Thymus (tissue), 11 donors: ENCODE measurements around the gene KIAA2012. TPM values are rescaled to one million over a fixed set of nuclear protein-coding genes. Genes with fewer than 3 reads are reported as not detected.
"Not testable (repeated sequence)": the region's sequence is repeated elsewhere in the genome, so short reads cannot be mapped to it uniquely, and the experiment has no call there.

Source experiments
- DNase-seq, 9 donors: peaks; one replicate each; pipeline ENCODE4 v3.0.0-alpha.2; 2013; ENCODE audit warnings: low spot score in 9 of 9, low read depth in 6 of 9, missing footprints in 1 of 9
- H3K27ac ChIP-seq, 2 donors: one replicate each; pipeline ENCODE4 v1.5.1; 2013; ENCODE audit warnings: control low read depth in 1 of 2, low read depth in 1 of 2, low read length in 1 of 2, mild to moderate bottlenecking in 1 of 2, moderate library complexity in 1 of 2
- H3K27me3 ChIP-seq, 2 donors: one replicate each; pipeline ENCODE4 v1.5.1; 2013; ENCODE audit warnings: low read length in 1 of 2; ENCODE audit not compliant: control insufficient read depth in 2 of 2, insufficient read depth in 1 of 2
- H3K36me3 ChIP-seq, 2 donors: one replicate each; pipeline ENCODE4 v1.5.1; 2013; ENCODE audit warnings: low read length in 1 of 2, mild to moderate bottlenecking in 1 of 2, moderate library complexity in 1 of 2; ENCODE audit not compliant: control insufficient read depth in 2 of 2, insufficient read depth in 2 of 2
- H3K4me1 ChIP-seq, 2 donors: one replicate each; pipeline ENCODE4 v1.5.1; 2013; ENCODE audit warnings: low read length in 2 of 2; ENCODE audit not compliant: control insufficient read depth in 2 of 2, insufficient read depth in 2 of 2
- H3K4me3 ChIP-seq, 2 donors: one replicate each; pipeline ENCODE4 v1.5.1; 2013; ENCODE audit warnings: low read length in 2 of 2, control low read depth in 1 of 2, mild to moderate bottlenecking in 1 of 2
- H3K9me3 ChIP-seq, 2 donors: one replicate each; pipeline ENCODE4 v1.5.1; 2013; ENCODE audit warnings: low read length in 1 of 2, mild to moderate bottlenecking in 1 of 2; ENCODE audit not compliant: control insufficient read depth in 2 of 2, insufficient read depth in 1 of 2
- WGBS: extraction: QIAGEN DNeasy Blood & Tissue Kit; methylation state at CpG from one replicate; pipeline ENCODE4 v1.1.7; 2013; 5-methylcytosine and 5-hydroxymethylcytosine counted together
- polyA plus RNA-seq: library from polyadenylated mRNA; stranded (reverse); fragments of 200-250 nt; gene quantifications from one replicate; pipeline ENCODE4 v1.2.3, GENCODE V29; 2013
- total RNA-seq: library from RNA; stranded (reverse); fragments of 120-200 nt; gene quantifications from one replicate; pipeline ENCODE4 v1.2.4, GENCODE V29; 2013
- donor health status: healthy.

The KIAA2012 gene
- total and polyA plus RNA-seq, 2 donors, result 0.05 to 0.19 TPM

- Histone ChIP-seq H3K4me1 (no peaks in the 10 kb centered on the region), H3K36me3 (no peaks in the 10 kb centered on the region), H3K27me3 (no peaks in the 10 kb centered on the region), H3K27ac (no peak overlapping the region), H3K4me3 (no peak overlapping the region), H3K9me3 (peaks cover 0 to 7% of the 10 kb centered on the region in 2 donors)
- WGBS, result 92% methylated on average over 2 of the region's 2 CpGs
- DNase-seq, result no peak
Observed at GRCh38 chr2:202124286-202124685, 51.2 kb downstream of the KIAA2012 start.

- H3K4me1 ChIP-seq, result no peaks in the 10 kb centered on the region
- WGBS, result 95% methylated on average over 3 of the region's 3 CpGs
- peaks cover 0 to 2% of the 10 kb centered on the region in 2 donors for H3K9me3 ChIP-seq
- no peaks in the 10 kb centered on the region for H3K36me3 ChIP-seq
- no peak for DNase-seq
- H3K4me3 ChIP-seq, result no peak overlapping the region
- H3K27me3 ChIP-seq, result no peaks in the 10 kb centered on the region
- H3K27ac ChIP-seq, result peak overlapping the region in 1 of 2 donors; percentile 36
Observed at GRCh38 chr2:202127687-202128331, 54.8 kb downstream of the KIAA2012 start.

- WGBS, result 85% methylated on average over 3 of the region's 3 CpGs
- Histone ChIP-seq H3K27ac (no peak overlapping the region), H3K4me3 (no peak overlapping the region), H3K9me3 (no peaks in the 10 kb centered on the region), H3K27me3 (no peaks in the 10 kb centered on the region), H3K4me1 (no peaks in the 10 kb centered on the region), H3K36me3 (no peaks in the 10 kb centered on the region)
- DNase-seq, result no peak
Observed at GRCh38 chr2:202129841-202130240, 56.8 kb downstream of the KIAA2012 start.

- Histone ChIP-seq H3K4me1 (no peaks in the 10 kb centered on the region), H3K36me3 (no peaks in the 10 kb centered on the region), H3K27me3 (no peaks in the 10 kb centered on the region), H3K27ac (no peak overlapping the region), H3K9me3 (no peaks in the 10 kb centered on the region), H3K4me3 (no peak overlapping the region)
- WGBS, result 96% methylated on average over 5 of the region's 5 CpGs
- no peak for DNase-seq
Observed at GRCh38 chr2:202133200-202133908, 60.3 kb downstream of the KIAA2012 start.

GRCh38 chr2:202133909-202134265 is 60.8 kb downstream of the KIAA2012 start:
- H3K4me3 ChIP-seq, result no peak overlapping the region
- no peaks in the 10 kb centered on the region for H3K27me3 ChIP-seq
- H3K4me1 ChIP-seq, result no peaks in the 10 kb centered on the region
- H3K27ac ChIP-seq, result no peak overlapping the region
- H3K36me3 ChIP-seq, result no peaks in the 10 kb centered on the region
- H3K9me3 ChIP-seq, result no peaks in the 10 kb centered on the region
- DNase-seq, result no peak

- 92% methylated on average over 4 of the region's 4 CpGs for WGBS
- peak in 2 of 9 donors; percentile 4 to 16 for DNase-seq
- no peaks in the 10 kb centered on the region for H3K4me1 ChIP-seq
- no peaks in the 10 kb centered on the region for H3K9me3 ChIP-seq
- no peaks in the 10 kb centered on the region for H3K27me3 ChIP-seq
- H3K36me3 ChIP-seq, result no peaks in the 10 kb centered on the region
- no peak overlapping the region for H3K4me3 ChIP-seq
- no peak overlapping the region for H3K27ac ChIP-seq
Observed at GRCh38 chr2:202135091-202135874, 62.2 kb downstream of the KIAA2012 start.

GRCh38 chr2:202136039-202136438 is 63.0 kb downstream of the KIAA2012 start:
- H3K9me3 ChIP-seq, H3K4me3 ChIP-seq, H3K27me3 ChIP-seq, H3K27ac ChIP-seq, H3K36me3 ChIP-seq, DNase-seq, H3K4me1 ChIP-seq: not testable (repeated sequence)
- 87% methylated on average over 18 of the region's 18 CpGs for WGBS

GRCh38 chr2:202136526-202136925 is 63.5 kb downstream of the KIAA2012 start:
- Histone ChIP-seq H3K27ac (no peak overlapping the region), H3K9me3 (no peaks in the 10 kb centered on the region), H3K4me3 (no peak overlapping the region), H3K4me1 (no peaks in the 10 kb centered on the region), H3K27me3 (no peaks in the 10 kb centered on the region), H3K36me3 (no peaks in the 10 kb centered on the region)
- 97% methylated on average over 36 of the region's 36 CpGs for WGBS
- no peak for DNase-seq
